Measurements from ENCODE around the gene DBX1.

Gene DBX1

DNA sequence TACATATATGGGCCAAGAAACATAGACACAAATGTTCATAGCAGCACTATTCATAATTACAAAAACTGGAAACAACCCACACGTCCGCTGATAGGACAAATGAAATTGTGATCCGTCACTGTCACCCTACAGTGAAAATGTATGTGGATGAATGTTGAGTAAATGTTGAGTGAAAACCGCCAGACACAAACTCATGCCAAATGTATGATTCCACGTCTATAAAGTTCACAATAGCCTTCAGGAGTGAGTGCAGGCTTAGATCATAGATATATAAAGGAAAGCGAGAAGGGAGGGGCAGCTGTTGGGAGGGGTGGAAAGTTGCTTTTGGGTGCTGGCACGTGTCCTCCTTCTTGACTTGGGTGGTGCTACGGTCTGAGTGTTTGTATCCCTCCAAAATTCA lies 33.6 kb downstream of the DBX1 start:
- no peak for DNase-seq (ENCODE audit: insufficient read length, low spot score)
- no peak for FAIRE-seq

DNA sequence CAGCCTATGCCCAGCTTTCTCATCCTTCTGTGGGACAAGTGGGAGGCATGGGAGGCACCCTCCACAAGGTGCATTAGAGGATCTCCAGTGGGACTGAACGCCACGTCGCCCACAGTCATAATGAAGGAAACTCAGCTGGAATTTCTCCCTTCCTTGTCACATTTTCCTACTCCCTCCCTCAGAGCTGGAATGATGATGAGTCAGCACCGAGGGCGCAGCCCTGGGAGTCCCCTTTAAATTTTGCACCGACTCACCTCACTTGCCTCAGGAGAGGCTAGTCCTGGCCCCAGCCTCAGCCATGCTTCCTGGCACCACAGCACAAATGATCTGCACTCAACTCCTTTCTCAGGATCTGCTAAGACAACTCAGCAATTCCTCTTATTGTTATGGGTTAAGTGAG lies 34.3 kb downstream of the DBX1 start:
- no peak for DNase-seq (ENCODE audit: insufficient read length, low spot score)
- no peak for FAIRE-seq

DNA sequence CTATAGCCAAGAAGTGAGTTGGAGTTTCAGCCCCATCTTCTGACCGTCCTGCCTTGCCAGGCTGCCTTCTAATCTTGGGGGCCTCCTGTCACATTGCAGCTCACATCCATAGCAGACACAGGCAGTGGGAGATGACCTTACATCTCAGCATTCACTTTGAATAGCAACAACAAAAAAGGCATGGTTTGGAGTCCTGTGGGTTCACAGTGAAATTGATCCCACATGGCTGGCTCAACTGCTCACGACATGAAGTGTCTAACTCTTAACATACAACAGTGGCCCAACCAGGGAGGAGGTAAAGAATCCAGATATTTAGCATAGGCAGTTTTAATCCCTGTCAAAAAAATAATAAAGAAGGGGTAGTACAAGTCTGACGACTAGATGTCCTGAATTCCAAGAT lies 38.1 kb downstream of the DBX1 start:
- DNase-seq (ENCODE audit: insufficient read length, low spot score) (no peak), FAIRE-seq (no peak)

DNA sequence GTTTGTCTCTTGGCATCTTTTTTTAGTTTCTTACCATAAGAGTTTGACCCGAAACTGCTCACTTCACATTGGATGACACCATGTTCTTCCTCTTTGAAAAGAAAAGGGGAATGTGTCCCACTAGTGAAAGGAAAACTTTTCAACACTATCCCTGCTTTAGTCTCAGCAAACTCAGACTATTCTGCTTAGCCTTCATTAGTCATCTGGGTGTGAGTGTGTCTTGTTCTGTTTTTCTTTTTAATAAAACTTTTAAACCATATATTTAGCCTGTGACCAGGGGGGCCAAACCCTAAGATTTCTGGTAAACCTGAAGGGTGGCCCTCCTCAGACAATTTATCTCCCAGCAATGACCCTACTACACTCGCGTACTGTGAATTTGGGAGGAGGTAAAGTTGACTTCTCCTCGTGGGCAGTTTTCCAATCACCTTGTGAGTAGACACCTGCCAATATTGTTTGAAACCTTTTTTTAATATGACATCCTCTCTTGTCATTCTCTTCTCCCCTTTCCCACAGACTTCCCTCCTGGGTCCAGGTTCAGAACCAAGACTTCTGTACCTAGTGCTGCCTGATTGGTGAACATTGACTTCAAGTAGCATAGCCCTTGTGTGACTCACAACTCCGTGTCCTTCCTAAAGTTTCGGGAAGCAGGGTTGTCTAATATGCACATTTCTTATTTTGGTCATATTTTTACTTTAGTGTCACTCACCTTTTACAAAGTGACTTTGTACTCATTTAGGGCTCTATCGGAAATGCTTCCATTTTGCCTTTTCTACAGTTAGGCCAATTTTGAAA lies 39.9 kb downstream of the DBX1 start:
- FAIRE-seq (no peak), DNase-seq (ENCODE audit: insufficient read length, low spot score) (no peak)

DNA sequence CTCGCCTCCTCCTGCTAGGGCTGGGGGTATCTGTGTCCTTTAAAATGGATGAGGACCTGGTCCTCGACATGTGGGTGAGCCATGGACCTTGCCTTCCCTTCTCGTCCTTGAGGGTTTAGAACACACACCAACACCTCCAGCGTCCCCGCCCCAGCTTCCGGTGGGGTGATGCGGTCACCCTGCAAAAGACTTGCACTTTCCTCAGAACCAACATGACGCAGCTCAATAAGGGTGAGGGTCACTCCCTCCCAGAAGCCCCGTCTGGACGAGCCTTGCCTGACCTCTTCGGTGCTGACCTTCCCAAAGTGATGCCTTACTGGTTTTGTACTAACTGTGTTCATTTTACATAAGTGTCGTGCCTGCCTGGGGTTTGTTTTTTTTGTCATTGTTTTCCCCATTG lies 41.0 kb downstream of the DBX1 start:
- DNase-seq (ENCODE audit: insufficient read length, low spot score) (no peak), FAIRE-seq (no peak)

DNA sequence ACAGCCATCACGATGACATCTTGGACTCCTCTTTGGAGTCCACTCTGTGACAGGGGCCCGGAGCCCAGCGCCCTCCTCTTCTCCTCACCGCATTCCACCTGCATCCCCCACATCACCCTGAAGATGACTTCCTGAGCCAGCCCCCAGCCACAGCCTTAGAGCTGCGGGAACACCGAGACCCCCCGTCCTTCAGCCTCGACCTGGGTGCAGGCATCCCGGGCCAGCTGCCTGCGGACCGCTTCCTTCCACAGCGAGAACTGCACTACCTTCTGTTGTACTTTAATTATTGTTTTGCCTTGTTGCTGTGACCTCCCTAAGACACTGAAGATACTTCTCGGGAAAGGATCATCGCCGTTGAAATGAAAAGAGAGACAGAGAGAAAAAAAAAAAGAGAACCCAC lies 42.1 kb downstream of the DBX1 start:
- DNase-seq (ENCODE audit: insufficient read length, low spot score), result no peak
- no peak for FAIRE-seq

DNA sequence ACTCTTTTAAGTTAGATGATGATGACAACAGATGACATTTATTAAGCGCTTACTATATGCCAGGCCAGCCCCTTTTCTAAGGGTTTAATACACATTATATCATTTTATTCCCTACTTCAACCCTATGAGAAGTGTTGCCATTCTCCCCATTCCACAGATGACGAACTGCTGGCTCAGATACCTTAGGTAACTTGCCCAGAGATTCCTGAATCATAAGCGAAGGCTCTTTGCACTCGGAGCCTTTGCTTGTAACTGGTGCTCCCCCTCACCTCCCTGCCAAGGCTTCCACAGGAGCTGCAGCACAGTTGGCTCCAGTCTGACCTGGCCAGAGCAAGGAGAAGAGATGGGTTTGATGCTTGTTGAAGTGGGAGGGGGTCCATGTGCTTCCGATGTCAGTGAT lies 43.0 kb downstream of the DBX1 start:
- FAIRE-seq (no peak), DNase-seq (ENCODE audit: insufficient read length, low spot score) (no peak)

DNA sequence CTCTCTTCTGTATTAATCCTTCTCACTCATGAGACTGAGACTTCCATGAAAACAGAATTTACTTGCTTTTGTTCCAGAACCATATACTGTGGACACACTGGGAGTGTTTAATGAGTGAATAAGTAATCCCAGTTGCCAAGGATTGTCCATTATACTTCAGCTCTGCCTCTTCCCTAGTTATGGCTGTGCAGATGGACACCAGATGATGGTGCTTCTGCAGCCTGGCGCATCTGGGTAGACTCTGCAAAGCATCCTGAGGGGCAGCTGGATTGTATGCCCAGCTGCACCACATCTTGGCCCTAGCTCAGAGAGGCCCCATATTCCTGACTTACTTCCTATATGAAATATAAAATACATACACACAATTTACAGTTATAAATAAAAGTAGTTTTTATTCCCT lies 43.5 kb downstream of the DBX1 start:
- no peak for FAIRE-seq
- no peak for DNase-seq (ENCODE audit: insufficient read length, low spot score)

DNA sequence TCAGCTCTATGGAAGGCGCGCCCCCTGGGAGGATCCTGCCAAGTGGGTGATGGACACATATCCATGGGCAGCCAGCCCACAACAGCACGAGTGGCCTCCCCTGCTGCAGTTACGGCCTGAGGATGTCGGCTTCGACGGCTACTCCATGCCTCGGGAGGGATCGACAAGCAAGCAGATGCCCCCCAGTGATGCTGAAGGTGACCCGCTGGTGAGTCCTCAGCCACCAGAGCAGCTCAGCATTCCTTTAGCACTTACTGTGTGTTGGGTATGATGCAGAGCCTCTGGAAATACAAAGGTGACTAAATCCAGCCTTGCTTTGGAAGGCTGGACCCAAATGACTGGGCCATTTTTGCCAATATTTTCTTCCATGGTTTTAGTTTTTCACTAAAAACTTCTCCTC lies 45.7 kb downstream of the DBX1 start:
- DNase-seq (ENCODE audit: insufficient read length, low spot score) (no peak), FAIRE-seq (no peak)

DNA sequence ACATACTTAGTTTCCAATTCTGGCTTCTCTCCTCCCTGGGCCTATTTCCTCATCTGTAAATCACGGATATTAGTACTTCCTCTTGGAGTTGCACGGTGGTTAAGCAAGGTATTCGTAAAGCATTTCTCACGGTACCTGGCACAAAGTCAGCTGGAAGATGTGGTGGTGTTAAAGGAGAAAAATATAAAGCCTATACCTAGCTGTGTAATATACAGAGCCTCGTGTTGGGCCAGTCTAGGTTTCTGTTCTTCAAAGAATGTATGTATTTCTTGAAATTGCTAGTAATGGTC lies 47.2 kb downstream of the DBX1 start:
- DNase-seq (ENCODE audit: insufficient read length, low spot score) (no peak), FAIRE-seq (no peak)

DNA sequence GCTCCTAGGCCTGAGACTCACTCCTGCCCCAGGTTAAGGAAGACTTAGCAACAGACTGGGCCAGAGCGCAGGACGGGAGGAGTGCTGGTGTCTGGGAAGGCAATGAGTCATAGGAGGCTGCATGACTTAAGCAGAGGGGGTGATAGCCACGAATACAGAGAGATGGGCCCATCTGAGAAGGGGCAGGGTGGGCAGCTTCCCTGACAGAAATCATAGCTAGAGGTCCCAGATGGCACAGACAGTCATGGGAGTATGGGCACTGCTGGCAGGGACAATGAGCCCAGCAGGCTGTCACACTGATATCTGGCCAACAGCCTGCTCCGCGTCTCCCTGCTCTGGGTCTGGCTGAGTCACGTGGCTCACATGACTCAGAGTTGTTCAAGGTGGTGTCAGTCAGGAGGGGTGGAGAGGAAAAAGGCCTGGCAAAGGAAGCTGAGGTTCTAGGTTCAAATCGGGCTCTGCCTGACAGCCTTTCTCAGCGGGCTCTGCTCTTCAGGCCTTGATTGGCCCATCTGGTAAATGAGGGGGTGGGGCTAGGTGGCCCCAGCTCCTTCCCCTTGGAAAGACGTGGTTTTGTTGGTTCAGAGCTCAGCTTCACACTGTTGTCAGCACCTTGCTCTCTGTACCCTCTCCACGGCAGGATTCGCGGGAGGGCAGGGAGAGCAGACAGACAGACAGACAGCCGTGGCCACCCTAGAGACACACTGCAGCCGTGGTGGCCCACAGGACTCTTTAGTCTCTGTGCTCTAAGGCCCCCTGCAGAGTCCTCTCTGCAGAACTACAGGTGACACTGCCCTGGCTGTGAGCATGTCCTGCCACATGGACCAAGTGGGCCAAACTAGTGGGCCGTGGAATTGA lies 47.8 kb downstream of the DBX1 start:
- no peak for FAIRE-seq

DNA sequence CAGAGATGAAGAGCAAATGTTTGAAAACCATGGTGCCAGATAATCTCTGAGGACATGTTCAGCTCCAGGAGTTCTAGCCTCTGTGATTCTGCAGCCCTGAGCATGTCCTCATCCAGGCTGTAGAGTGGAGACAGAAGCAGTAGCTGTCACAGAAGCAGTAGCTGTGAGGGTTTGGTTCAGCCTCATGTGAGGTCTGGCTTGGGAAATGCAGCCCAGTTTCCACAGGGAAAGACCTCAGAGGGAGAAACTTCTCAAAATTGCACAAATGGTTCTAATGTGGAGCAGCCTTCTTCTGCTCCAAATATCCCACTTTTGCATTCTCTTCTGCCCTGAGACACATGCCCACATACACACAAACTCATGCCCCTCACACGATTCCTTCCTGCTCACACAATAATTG lies 48.4 kb downstream of the DBX1 start:
- FAIRE-seq (no peak), DNase-seq (ENCODE audit: insufficient read length, low spot score) (no peak)

More for the DNA sequence above, 47.8 kb downstream of the DBX1 start:
- no peak for DNase-seq (ENCODE audit: insufficient read length, low spot score)

DNA sequence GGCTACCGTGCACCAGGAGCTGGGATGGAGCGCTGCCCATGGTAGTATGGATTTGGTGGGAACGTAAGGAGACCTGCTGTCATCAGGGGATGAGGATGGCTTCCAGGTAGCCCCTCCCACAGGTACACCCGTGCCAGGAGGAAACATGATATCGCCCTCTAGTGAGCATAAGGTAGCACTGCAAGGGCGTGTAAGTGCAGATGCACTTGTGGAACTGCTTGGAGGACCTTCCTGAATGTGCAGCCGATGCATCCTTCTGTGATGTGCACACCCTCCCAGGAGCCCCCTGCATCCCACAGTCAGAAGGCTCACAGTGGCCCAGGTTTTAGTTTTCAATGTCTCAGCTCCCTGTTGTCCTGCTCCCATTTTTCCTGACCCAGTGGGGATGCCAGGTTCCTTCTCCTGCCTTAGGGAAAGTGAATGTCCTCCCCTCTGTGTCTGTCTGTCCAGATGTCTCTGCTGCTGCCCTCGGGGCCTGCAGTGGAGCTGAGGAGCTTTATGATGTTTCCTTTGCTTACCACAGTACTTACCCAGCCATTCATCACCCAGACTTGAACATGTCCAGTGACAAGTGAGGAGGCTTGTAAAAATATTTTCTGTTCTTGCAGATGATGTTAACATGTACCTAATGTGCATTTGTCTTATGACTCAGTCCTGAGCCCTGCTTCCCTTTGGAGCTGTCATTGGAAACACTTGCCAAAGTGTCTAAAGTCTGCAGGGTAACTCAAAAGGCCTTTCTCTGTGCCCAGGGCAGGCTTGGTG lies 49.2 kb downstream of the DBX1 start:
- FAIRE-seq, result peak; percentile 82
- DNase-seq (ENCODE audit: insufficient read length, low spot score), result peak; percentile 64

DNA sequence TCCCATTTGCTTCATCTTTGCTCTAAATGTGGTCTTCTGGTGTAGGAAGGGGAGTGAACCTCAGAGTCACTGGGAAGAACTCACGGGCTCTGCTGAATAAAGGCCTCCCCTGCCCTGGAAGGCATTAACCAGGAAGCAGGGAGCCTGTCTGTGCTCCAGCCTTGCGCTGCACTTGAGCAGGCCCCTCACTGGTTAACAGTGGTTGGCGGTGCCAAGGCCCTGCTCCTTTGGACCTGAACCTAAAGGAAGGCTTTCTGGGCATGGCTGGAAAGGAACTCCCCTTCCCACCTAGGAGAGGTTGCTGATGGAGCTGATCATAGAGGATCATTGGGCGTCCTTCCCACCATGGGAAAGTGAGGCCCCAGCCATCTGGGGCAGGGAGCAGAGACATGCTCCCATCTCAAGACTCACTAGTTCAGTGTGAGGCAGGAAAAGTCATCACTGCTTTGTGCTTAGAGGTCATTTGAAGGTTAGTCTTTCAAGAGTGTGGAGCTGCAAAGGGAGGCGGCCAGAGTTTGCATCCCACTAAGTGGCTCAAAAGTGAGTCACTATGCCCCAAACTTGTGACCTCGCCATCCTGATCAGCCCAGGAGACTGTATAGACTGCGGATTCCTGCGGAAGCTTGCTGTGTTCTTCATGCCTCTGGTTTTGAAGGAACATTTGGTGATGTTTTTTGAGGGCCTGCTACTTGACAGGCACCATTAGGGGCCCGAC lies 50.4 kb downstream of the DBX1 start:
- no peak for DNase-seq (ENCODE audit: insufficient read length, low spot score)
- FAIRE-seq, result no peak

Measured in GM19239 (cell line).